ENCODE measurements around the gene KRT2.

The KRT2 gene

DNA sequence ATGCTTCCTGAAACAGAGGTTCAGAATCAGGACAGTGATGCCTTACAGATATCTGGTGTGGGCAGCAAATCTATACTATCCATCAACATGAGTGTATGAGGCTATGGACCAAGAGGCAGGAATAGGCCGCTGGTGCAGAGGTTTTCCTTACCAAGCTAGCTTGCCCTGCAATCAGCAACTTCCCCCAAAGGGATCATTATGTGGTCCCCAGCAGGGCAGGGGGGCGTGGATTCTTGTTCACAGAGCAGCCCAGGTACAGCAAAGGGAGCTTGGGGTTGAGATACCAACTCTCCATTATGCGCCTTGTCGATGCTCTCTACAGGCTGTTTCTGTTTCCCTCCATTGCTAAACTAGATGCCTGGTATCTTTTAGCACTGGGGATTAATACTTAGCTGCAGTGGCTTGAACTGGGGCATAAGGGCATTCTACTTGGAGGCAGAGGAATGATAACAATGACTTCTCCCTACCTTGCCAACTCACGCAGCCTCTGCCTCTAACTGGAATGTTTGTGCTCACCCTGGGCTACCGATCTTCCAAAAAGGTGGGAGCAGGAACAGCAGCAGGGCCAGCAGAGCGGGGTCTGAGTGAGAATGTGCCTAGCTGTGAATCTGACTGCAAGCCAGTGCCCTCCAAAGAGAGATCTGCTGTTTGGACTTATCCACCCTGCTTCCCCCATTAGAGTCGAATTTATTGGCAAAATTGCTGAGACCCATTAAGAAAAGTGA lies 38.5 kb upstream of the KRT2 start:
- TF ChIP-seq EP300 (IDR thresholded peaks at IDR 0.05; ENCODE audit: borderline replicate concordance) (no peak), CREB1 (IDR thresholded peaks at IDR 0.05; ENCODE audit: low read depth) (no peak), EGR1 (IDR thresholded peaks at IDR 0.05) (no peak), REST (IDR thresholded peaks at IDR 0.05; ENCODE audit: low read depth) (no peak), MAX (IDR thresholded peaks at IDR 0.05) (no peak), TEAD4 (IDR thresholded peaks at IDR 0.05) (no peak), YY1 (IDR thresholded peaks at IDR 0.05; ENCODE audit: low read depth) (no peak), TCF12 (IDR thresholded peaks at IDR 0.05; ENCODE audit: low read depth) (no peak), NFIC (IDR thresholded peaks at IDR 0.05) (no peak), USF1 (IDR thresholded peaks at IDR 0.05) (no peak), FOXM1 (IDR thresholded peaks at IDR 0.05; ENCODE audit: borderline replicate concordance, low read depth) (no peak), TAF1 (IDR thresholded peaks at IDR 0.05; ENCODE audit: low read depth) (no peak), RAD21 (IDR thresholded peaks at IDR 0.05; ENCODE audit: low read depth) (no peak), ZBTB7A (IDR thresholded peaks at IDR 0.05; ENCODE audit: low read depth) (no peak), CEBPB (IDR thresholded peaks at IDR 0.05) (no peak)

- no peak for TF ChIP-seq REST (IDR thresholded peaks at IDR 0.05; ENCODE audit: low read depth)
- no peak for TF ChIP-seq TAF1 (IDR thresholded peaks at IDR 0.05; ENCODE audit: low read depth)
- TF ChIP-seq ZBTB7A (IDR thresholded peaks at IDR 0.05; ENCODE audit: low read depth), result no peak
- TF ChIP-seq NFIC (IDR thresholded peaks at IDR 0.05), result no peak
- TF ChIP-seq CEBPB (IDR thresholded peaks at IDR 0.05), result no peak
- no peak for TF ChIP-seq YY1 (IDR thresholded peaks at IDR 0.05; ENCODE audit: low read depth)
- TF ChIP-seq CREB1 (IDR thresholded peaks at IDR 0.05; ENCODE audit: low read depth), result no peak
- TF ChIP-seq RAD21 (IDR thresholded peaks at IDR 0.05; ENCODE audit: low read depth), result no peak
- TF ChIP-seq MAX (IDR thresholded peaks at IDR 0.05), result no peak
- no peak for TF ChIP-seq FOXM1 (IDR thresholded peaks at IDR 0.05; ENCODE audit: borderline replicate concordance, low read depth)
- TF ChIP-seq TEAD4 (IDR thresholded peaks at IDR 0.05), result no peak
- TF ChIP-seq USF1 (IDR thresholded peaks at IDR 0.05), result no peak
- TF ChIP-seq EP300 (IDR thresholded peaks at IDR 0.05; ENCODE audit: borderline replicate concordance), result no peak
- TF ChIP-seq TCF12 (IDR thresholded peaks at IDR 0.05; ENCODE audit: low read depth), result no peak
- TF ChIP-seq EGR1 (IDR thresholded peaks at IDR 0.05), result no peak
Measured at GRCh38 chr12:52689936-52690335, 37.9 kb upstream of the KRT2 start.

DNA sequence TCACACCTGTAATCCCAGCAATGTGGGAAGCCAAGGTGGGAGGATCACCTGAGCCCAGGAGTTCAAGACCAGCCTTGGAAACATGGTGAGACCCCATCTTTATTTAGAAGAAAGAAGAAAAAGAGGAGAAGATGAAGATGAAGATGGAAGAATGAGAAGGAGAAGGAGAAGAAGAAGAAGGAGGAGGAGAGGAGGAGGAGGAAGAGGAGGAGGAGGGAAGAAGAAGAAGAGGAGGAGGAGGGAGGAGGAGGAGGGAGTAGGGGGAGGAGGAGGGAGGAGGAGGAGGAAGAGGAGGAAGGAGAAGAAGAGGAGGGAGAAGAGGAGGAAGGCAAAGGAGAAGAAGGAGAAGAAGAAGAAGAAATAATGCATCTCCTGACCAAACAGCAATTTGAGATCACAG lies 37.2 kb upstream of the KRT2 start:
- no peak for TF ChIP-seq EGR1 (IDR thresholded peaks at IDR 0.05)

DNA sequence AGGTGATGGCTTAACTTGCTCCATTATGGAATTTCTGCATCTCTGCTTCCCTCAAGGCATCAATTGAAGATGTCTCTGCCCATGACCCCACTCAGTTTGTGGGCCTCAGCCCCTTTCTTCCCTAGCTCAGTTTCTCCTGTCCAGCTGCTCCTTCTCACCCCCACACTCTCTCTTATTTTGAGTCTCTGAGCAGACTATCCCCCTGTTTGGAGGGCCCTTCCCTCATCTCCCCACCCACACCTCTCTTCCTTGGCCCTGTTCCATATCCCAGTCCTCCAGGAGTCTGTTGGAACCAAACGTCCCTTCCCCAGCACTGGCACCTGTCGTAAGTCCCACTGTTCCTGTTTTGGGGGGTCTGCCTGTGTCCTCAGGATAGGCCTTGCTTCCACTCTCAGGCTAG lies 36.5 kb upstream of the KRT2 start:
- TF ChIP-seq TAF1 (IDR thresholded peaks at IDR 0.05; ENCODE audit: low read depth) (no peak), FOXM1 (IDR thresholded peaks at IDR 0.05; ENCODE audit: borderline replicate concordance, low read depth) (no peak), TCF12 (IDR thresholded peaks at IDR 0.05; ENCODE audit: low read depth) (no peak), TEAD4 (IDR thresholded peaks at IDR 0.05) (no peak), RAD21 (IDR thresholded peaks at IDR 0.05; ENCODE audit: low read depth) (no peak), YY1 (IDR thresholded peaks at IDR 0.05; ENCODE audit: low read depth) (no peak), REST (IDR thresholded peaks at IDR 0.05; ENCODE audit: low read depth) (no peak), USF1 (IDR thresholded peaks at IDR 0.05) (no peak), CREB1 (IDR thresholded peaks at IDR 0.05; ENCODE audit: low read depth) (no peak), ZBTB7A (IDR thresholded peaks at IDR 0.05; ENCODE audit: low read depth) (no peak), NFIC (IDR thresholded peaks at IDR 0.05) (no peak), EGR1 (IDR thresholded peaks at IDR 0.05) (no peak), CEBPB (IDR thresholded peaks at IDR 0.05) (no peak), MAX (IDR thresholded peaks at IDR 0.05) (no peak), EP300 (IDR thresholded peaks at IDR 0.05; ENCODE audit: borderline replicate concordance) (no peak)
